HK-2 (cell line): ENCODE data around the gene ZNF385C.

Experiments used
- DNase-seq: peaks from one replicate; pipeline ENCODE4 v3.0.0-alpha.2; 2018; ENCODE audit not compliant: unreplicated experiment

ZNF385C gene

DNA sequence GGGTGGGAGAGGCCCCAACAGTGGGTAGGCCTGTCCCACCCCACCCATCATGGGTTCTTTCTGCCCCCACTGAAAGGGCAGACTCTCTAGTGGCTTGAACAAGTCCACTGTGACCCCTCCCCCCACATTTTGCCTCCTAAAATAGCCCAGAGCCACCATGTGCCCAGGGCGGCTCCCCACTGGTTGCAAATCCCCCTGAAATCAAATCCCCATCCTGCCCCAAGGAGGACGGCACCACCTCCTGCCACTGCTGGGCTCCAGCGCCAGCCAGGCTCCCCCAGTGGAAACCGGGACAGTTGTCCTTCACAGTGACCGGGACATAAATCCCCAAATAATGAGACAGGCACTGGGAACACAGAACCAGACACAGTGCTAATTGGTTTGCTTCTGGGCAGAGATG is 20.5 kb downstream of the ZNF385C start:
- no peak for DNase-seq

DNA sequence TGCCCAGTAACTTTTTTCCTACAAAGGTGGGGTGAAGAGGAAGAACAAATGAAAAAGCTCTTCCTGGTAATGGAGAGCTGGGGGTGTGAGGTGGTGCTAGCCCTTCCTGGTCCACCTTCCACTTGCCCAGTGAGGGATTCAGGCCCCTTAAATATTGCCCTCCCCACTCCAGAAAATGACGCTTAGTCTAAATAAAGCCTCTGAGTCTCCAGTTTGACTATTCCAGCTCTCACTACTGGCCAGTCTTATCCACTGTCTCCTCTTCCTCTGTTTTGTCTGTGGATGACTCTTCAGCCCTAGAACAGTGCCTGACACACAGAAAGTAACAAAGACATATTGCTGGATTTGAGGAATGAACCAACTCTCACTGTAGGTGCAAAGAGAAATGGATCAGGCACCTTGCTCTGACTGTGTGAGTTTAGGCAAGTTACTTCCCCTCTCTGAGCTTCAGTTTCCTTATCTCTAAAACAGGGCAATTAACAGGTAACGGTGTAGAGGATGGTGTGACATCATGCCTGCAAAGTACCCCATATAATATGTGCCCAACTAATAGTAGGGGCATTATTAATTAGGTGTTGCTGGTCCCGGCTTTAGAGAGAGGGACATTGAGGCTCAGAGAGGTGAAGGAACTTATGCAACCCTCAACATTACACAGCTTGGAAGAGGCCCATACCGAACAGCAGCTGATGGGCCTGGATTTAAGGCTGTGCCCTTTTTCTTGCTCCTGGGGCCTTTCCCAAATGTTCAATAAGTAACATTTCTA is 21.3 kb downstream of the ZNF385C start:
- no peak for DNase-seq

DNA sequence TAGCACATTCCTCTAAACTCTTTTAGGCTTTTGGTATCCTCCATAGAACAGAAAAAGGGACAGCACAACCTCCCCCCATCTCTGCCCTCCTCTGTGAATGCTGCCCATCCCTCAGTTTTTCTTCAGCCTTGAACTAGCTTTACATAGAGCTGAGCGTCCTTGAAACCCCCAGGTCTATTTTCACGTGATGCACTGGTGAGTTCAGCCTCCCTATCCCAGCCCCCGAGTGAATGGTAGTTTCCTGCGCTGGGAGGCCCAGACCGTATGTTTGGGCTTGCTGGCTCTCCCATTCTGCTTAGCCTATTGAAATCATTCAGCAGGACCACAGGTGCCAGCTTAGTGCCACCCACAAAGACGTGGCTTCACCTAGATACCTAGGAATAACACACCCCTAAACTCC is 22.5 kb downstream of the ZNF385C start:
- no peak for DNase-seq

DNA sequence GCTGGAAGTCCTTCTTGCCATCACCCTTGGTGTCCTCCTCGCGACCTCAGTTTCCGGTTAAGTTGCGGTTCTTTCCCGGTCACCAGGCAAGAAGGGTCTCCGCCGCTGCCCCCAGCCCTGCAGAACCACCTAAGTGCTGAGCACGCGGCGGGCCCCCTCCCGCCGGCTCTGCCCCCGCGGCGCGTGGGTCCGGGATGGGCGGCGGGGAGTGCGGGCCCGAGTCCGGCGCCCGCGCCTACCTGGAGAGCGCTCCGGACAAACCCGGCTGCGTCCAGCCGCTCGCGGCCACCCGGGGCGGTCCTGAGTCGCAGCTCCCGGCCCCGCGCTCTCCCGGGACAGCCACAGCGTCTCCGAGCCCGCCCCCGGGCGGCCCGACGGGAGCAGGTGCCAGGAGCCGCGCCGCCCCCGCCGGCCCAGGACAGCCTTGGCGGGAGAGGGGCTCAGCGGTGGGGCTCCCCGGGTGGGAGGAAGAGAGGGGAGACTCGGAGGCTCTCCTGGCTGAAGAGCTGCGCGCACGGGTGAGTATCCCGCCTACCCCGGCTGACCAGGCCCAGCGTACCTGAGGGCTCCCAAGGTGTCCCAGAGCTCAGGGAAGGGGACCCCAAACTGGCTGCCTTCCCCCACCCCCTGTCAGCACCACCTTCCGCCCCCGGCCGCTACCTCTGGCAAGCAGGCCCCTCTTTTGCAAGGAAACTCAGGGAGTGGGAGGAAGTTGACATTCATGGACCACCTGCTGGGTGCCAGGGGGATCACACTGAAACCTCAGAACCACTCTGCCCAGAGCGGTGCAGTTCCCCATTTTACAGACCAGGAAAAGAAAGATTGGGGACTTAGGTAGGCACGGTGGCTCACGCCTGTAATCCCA is 25.7 kb downstream of the ZNF385C start:
- no peak for DNase-seq

DNA sequence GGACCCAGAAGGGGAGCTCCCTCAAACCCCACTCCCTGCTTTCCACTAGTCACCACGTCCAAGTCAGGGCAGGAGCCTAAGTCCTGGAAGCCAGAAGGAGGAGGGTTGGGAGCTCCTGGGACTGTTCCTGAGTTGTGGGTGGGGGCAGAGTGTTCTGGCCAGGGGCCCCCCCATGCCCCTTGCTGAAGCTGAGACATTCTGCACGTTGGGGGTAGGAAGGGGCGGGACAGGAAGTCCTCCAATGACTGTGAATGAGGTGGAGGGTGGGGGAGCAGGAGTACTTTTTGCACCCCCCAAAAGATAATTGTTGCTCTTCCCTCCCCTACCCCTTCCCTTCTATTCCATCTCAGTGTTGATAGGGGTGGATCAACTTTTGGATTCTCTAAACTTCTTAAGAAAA is 26.5 kb downstream of the ZNF385C start:
- DNase-seq = no peak

DNA sequence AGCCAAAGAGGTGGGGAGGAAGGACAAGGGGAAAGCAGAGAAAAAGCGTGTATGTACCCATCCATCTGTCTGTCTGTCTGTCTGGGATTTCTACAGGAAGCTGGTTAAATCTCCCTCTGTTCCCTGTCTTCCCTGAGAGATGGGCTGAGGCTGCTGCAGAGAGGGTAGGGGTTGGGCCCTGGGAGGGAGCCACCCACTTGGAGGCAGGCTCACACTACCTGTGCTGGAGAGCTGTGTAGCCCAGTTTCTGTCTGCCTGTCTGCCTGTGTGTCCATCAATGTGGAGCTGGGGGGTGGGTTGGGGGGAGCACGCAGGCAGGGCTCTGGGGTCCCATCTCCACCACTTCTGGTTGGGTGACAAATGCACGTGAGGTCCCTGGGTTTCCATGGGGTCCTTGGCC is 29.3 kb downstream of the ZNF385C start:
- DNase-seq = no peak

DNA sequence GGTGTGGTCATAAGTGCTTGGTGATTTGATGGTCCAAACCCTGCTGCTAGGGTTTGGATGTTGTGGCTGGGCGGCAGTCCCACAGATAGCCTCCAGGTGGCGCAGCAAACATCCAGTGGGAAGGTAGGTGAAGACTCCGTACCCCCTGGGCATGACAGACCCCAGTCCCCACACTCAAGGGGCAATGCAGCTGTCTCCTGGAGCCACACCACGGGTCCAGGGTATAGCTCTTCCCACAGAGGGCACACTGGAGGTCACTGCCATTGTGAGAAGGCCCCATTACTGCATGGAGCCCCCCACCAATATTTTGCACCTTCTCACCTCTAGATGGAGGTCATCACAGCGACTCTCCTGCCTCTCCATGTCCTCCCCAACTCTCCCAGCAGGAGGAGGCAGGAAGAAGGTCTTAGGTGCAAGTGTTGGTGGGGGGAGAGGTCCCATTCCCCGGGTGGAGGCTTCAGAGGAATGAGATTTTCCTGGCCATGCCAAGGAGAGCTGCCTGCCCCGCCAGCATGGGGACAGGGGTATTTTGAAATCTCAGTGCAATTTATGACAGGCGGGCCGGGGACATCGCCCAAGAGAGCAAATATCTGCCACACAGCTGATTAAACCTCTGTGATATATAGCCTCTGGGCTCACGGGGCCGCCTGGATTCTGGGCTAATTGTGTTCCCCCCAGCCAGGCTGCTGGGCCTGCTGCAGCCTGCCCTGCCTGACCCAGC is 30.7 kb downstream of the ZNF385C start:
- peak; percentile 66 for DNase-seq

DNA sequence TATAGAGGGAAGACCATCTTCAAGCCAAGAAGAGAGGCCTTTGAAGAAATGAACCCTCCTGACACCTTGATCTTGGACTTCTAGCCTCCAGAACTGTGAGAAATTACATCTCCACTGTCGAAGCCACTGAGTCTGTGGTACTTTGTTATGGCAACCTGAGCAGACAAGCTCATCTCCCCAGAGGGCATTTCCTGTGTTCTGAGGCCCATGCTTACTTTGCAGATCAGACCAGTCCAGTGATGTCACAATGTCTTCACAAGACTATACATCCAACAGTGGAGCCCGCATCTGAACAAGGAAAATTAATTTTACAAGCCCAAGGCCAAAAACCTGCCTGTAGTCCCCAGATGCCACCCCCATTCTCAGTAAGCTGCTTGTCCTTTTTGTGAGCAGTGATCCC is 33.1 kb downstream of the ZNF385C start:
- DNase-seq = no peak

DNA sequence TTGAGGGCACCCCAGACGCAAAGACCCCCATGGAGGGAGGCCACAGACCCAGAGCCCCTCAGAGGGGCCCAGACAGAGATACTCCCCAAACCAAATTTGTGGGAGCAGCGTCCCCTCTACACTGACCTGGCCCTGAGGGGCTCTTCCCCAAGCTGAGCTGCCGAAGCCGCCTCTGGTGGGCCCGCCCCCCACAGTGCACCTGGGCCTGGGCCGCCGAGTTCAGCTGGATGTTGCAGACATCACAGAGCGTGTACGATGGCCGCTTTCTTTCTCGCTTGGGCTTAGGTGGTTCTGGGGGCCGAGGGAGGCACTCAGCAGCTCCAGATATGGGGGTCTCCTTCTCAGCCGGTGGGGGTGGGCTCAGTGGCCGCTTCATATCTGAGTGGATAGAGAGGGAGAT is 35.6 kb downstream of the ZNF385C start:
- no peak for DNase-seq

DNA sequence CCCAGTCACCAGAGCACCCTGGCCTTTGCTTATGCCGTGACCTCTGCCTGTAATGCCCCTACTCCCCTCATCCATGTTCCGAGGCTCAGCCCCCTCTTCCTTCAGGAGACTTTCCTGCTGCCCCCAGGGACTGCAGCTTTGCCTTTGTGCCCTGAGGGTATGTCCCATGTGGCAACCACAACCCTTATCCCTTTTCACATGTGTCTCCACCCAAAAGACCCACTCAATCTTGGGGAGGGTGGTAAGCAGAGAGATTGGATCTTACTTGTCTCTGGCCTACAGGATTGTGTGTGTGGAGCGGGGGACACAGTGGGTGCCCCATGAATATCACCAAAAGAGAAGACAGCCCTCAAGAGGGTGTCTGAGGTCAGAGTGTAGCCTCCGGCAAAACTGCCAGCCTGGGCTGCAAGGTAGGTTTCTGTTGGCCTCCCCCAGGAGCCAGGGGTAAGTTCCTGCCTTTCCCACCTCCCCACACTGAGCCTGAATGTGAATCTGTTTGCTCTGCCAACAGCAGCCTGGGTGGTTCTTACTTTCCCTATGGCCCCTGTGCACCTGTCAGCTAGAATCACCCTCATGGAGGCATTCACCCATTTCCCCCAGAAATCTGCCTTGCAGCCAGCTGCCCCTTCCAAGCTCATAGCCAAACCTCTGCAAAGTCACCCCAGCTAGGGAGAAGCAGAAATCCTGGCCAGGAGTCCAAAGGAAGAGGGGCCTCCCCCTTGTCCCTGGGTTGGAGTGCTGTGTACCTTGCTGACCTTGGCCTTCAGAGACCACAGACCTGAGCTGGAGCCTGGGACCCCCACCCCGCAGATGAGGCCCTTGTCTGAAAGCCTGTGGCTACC is 36.4 kb downstream of the ZNF385C start:
- DNase-seq = no peak

DNA sequence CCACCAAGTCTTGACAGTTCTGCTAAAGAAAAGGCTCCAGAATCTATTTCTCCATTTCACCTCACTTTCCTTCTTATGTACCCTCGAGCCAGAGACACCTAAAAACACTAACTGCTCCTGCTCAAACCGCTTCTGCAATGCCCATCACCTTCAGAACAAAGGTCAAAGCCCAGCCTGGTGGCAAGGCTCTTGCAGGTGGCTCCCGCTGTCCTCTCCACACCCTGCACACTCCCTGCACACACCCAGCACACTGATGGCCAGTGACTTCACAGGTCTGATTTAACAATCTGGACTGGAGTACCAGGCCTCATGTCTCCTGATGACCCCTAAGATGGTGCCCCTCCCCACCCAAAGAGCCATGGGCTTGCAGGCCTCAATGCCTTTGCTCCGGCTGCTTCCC is 38.0 kb downstream of the ZNF385C start:
- DNase-seq = no peak

DNA sequence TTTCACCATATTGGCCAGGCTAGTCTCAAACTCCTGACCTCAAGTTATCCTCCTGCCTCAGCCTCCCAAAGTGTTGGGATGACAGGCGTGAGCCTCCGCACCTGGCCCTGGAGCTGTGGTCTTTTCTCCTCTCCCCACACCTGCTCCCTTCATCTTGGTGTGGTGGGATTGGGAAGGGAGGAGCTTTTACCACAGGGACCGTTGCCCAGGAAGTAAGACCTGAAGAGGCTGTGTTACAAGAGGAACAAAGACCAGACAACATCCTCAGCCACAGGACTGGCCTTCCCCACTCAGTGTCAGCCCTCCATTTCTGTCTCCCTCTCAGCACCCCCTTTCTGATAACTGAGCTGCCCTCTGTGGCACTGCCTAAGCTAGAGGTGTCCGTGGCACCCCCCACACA is 38.5 kb downstream of the ZNF385C start:
- DNase-seq = no peak

DNA sequence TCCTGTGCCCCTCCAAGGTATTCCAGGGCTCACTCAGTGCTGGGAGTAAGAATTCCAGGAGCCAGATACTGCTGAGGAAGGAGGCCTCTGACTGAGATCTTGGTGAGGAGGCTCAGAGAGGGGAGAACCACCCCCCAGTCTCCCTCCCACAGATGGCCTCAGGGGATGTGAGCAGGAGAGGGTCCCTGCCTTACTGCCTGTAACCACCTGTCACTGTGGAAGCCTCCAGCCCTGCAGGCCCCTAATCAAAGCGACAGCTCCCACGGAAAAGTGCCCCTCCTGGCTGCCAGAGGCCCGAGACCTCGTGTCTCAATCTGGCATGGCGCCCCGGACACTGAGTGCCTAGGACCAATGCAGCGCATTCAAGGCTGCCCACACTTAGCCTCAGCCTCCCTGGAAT is 40.2 kb downstream of the ZNF385C start:
- no peak for DNase-seq

DNA sequence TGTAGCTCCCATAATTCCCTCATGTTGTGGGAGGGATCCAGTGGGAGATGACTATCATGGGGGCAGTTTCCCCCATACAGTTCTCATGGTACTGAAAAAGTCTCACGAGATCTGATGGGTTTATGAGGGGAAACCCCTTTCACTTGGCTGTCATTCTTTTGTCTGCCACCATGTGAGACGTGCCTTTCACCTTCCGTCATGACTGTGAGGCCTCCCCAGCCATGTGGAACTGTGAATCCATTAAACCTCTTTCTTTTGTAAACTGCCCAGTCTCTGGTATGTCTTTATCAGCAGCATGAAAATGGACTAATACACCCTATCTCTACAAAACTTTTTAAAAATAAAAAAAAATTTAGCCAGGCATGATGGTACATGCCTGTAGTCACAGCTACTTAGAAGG is 41.6 kb downstream of the ZNF385C start:
- no peak for DNase-seq

DNA sequence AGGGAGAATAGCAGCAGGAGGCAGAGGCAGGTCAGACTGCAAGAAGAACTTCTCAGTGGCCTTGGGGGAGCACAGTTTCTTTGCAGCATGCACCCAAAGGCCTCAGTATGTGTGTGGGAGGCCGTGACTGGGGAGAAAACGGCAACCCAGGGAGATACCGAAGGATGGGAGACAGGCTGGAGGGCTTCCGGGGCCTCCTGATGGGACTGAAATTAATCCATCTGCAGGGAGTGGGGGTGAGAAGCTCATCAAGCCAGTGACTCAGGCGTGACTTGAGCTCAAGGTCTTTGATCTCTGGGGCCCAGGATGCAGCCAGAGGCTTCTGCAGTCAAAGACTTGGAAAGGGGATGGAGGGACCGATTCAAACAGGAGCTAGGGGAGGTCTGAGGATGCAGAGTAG is 42.8 kb downstream of the ZNF385C start:
- DNase-seq = no peak

DNA sequence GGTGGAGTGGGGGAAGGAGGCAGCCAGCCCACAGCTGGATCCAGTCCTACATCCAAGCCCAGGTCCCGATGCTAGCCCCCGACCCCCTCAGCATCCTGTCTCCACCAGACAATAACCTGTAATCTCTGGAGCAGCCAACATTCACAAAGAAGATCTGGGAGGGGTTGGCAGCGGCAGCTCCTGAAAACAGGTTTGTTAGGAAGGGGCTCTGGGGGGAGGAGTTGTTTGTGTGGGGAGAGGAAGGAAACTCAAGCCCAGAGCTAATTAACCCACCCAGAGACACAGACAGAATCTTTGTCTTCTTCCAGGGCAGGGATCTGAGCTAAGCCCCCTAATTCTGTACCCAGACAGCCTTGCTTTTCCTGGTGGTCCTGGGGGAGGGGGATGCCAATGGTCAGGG is 43.2 kb downstream of the ZNF385C start:
- no peak for DNase-seq

DNA sequence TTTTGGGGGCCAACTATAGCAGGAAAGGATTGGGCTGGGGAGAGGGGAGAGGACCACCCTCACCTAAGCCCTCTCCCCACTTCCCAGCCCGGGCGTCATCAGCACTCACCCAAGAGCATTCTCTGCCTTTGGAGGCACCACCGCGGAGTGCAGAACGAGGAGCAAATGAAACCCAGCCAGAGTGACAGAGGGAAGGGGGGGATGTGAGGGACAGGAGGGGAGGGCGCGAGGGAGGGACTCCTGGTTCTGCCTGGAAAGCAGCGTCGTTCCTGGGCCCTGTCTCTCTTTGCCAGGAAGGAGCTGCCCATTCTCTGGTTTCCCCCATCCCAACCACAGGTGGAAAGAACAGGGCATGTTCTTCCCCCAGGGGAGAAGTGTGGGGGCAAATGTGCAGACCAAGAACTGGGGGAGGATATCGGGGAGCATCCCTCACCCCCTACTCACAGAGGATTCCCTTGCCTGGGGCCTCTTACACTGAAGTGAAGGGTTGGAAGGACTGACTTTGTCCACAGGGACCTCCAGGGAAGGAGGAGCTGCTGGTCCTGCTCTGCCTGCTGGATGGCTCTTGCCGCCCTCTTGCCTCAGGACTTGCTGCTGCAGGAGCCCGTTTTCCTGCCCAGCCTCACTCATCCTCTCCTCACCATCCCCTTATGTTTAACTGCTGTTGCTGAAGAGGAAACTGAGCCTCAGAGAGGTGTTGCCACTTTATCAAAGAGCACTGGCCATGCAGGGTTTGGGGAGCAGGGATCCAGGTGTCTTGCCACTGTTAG is 44.4 kb downstream of the ZNF385C start:
- no peak for DNase-seq

DNA sequence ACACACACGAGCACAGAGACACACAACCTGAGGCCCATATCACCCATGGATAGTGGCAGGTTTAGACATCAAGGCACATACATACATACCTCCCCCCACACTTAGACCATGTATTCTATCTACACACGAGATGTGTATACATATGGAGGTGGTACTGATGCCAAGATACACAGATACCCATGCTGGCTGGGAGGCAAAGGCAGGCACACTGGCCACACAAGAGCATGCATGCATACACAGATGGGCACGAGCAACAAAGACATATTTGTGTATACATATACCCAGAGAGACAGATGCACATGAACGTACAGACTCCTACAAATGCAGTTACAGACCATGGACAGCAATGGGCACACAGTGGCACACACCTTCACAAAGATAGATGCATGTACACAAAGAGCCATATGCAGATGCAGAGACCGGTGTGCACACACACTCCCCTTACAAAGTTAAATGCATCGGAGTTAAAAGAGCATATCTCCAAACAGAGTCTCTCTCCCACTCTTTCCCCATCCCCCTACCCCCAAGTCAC is 45.9 kb downstream of the ZNF385C start:
- DNase-seq = no peak

DNA sequence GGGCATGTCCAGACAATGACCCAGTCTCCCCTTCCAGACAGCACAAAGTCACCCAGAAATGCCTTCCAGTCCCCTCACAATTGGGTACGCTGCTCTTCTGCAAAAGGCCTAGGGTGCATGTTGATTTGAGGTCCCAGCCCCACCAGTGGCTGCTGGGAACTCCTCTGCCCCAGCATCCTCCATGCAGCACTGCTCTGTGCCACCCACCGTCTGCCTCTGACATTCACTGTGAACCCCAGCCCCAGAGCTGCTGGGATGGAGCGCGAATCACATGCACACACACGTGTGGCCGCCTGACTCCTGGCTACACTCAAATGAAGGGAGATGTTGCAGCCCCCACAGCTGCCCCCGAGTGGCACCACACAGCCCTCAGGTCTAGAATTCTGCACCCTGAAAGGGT is 46.6 kb downstream of the ZNF385C start:
- DNase-seq = no peak

DNA sequence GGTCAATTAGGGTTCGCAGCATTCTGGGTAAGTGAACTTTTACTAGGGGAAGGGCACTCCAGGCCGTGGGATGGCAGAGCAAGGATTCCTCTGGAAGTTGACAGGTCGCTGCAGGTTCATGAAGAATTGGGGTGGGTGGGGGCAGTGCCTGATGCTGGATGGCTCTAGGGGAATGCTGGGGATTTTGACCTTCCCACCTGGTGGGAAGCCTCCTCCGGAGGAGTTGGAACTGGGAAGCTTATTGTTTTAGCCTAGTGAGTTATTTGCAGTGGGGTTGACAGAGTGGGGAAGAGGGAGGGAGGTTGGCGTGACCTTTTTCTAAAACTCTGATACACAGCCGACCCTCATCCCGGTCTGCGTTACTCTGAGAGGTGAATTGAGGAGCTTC is 47.3 kb downstream of the ZNF385C start:
- DNase-seq = no peak
